ENCODE data around the gene MYMX.

GRCh38 chr6:44245391-44245911 lies 28.7 kb downstream of the MYMX start:
- TF ChIP-seq TAF1 (IDR thresholded peaks at IDR 0.05; ENCODE audit: low read depth) (no peak), CTCF (IDR thresholded peaks at IDR 0.05; ENCODE audit: poor library complexity, severe bottlenecking) (no peak), EZH2 (IDR thresholded peaks at IDR 0.05; ENCODE audit: borderline replicate concordance, insufficient read depth, low read length, poor library complexity, severe bottlenecking) (no peak), RAD21 (conservative IDR thresholded peaks at IDR 0.05) (no peak), SMC3 (conservative IDR thresholded peaks at IDR 0.05; ENCODE audit: poor library complexity) (no peak), POLR2AphosphoS5 (IDR thresholded peaks at IDR 0.05) (no peak), REST (IDR thresholded peaks at IDR 0.05; ENCODE audit: borderline replicate concordance) (no peak), EP300 (conservative IDR thresholded peaks at IDR 0.05; ENCODE audit: poor library complexity, severe bottlenecking) (no peak)

All from neural cell (in vitro differentiated cells).